HUES48 (cell line): ENCODE results near the gene MRPS14.

ENCODE experiments used
- H3K27ac ChIP-seq: one replicate; pipeline ENCODE4 v1.7.0; 2013; ENCODE audit warnings: low read depth, low read length, inconsistent platforms
- H3K27me3 ChIP-seq: 2 replicates; pipeline ENCODE4 v1.6.1; 2013; ENCODE audit warnings: mild to moderate bottlenecking, low read length; ENCODE audit not compliant: control insufficient read depth, insufficient read depth
- H3K36me3 ChIP-seq: 2 replicates; pipeline ENCODE4 v1.6.1; 2013; ENCODE audit warnings: low read length; ENCODE audit not compliant: control insufficient read depth, insufficient read depth
- H3K4me1 ChIP-seq: 2 replicates; pipeline ENCODE4 v1.6.1; 2013; ENCODE audit warnings: mild to moderate bottlenecking, low read length; ENCODE audit not compliant: control insufficient read depth, insufficient read depth
- H3K4me3 ChIP-seq: 2 replicates; pipeline ENCODE4 v1.5.1; 2013; ENCODE audit warnings: mild to moderate bottlenecking, low read depth, low read length
- H3K9ac ChIP-seq: 2 replicates; pipeline ENCODE4 v1.6.1; 2013; ENCODE audit warnings: mild to moderate bottlenecking, low read depth, low read length, moderate library complexity
- H3K9me3 ChIP-seq: 2 replicates; pipeline ENCODE4 v1.6.1; 2013; ENCODE audit warnings: low read length; ENCODE audit not compliant: control insufficient read depth, insufficient read depth

The MRPS14 gene

GRCh38 chr1:174965362-174966007 is 57.7 kb downstream of the MRPS14 start:
- no peaks in the 10 kb centered on the region for H3K27me3 ChIP-seq
- H3K4me1 ChIP-seq = peaks cover 19% of the 10 kb centered on the region
- H3K4me3 ChIP-seq = no peak overlapping the region
- H3K36me3 ChIP-seq = peaks cover 65% of the 10 kb centered on the region
- peak overlapping the region; percentile 78 for H3K27ac ChIP-seq
- no peak overlapping the region for H3K9ac ChIP-seq
- H3K9me3 ChIP-seq = no peaks in the 10 kb centered on the region

- Histone ChIP-seq H3K4me1 (peaks cover 24% of the 10 kb centered on the region), H3K9ac (no peak overlapping the region), H3K4me3 (no peak overlapping the region), H3K9me3 (no peaks in the 10 kb centered on the region), H3K36me3 (peaks cover 65% of the 10 kb centered on the region), H3K27ac (peak overlapping the region; percentile 78), H3K27me3 (no peaks in the 10 kb centered on the region)
Observed at GRCh38 chr1:174964972-174965361, 58.3 kb downstream of the MRPS14 start.

- Histone ChIP-seq H3K9ac (no peak overlapping the region), H3K4me3 (no peak overlapping the region), H3K27me3 (no peaks in the 10 kb centered on the region), H3K36me3 (peaks cover 65% of the 10 kb centered on the region), H3K4me1 (peaks cover 26% of the 10 kb centered on the region), H3K27ac (no peak overlapping the region), H3K9me3 (no peaks in the 10 kb centered on the region)
Observed at GRCh38 chr1:174964261-174964971, 58.8 kb downstream of the MRPS14 start.

GRCh38 chr1:174963529-174964125 is 59.6 kb downstream of the MRPS14 start:
- H3K9ac ChIP-seq = no peak overlapping the region
- H3K4me1 ChIP-seq = peaks cover 26% of the 10 kb centered on the region

More at GRCh38 chr1:174963529-174964125, 59.6 kb downstream of the MRPS14 start:
- Histone ChIP-seq H3K4me3 (no peak overlapping the region), H3K36me3 (peaks cover 65% of the 10 kb centered on the region), H3K27ac (no peak overlapping the region), H3K9me3 (no peaks in the 10 kb centered on the region), H3K27me3 (no peaks in the 10 kb centered on the region)
